ENCODE data around the gene CAMTA1. TPM values are rescaled to one million over a fixed set of nuclear protein-coding genes. Genes with fewer than 3 reads are reported as not detected.

The CAMTA1 gene
- total RNA-seq, 1 experiment from 2014 or later = 69.5 TPM

GRCh38 chr1:6801966-6802365 lies 16.7 kb downstream of the CAMTA1 start:
- Histone ChIP-seq H3K9me3 (ENCODE audit: control insufficient read depth in 1 of 2, insufficient read depth in 1 of 2, low read depth in 1 of 2, low read length in 2 of 2) (no peaks in the 10 kb centered on the region), H3K27me3 (ENCODE audit: insufficient read depth, low read length) (no peaks in the 10 kb centered on the region), H3K9me2 (ENCODE audit: insufficient read depth) (no peaks in the 10 kb centered on the region), H3K27ac (ENCODE audit: low read depth, low read length) (no peak overlapping the region), H3K79me2 (ENCODE audit: insufficient read depth, low read length) (peaks cover 84% of the 10 kb centered on the region), H3K4me2 (ENCODE audit: low read length) (no peak overlapping the region), H3K4me3 (replicated peaks in 1 of 2; ENCODE audit: low read depth in 1 of 2, low read length in 2 of 2) (no peak overlapping the region), H3K36me3 (ENCODE audit: control insufficient read depth in 1 of 2, insufficient read depth in 2 of 2, low read length in 2 of 2) (no peaks in the 10 kb centered on the region), H3K9ac (ENCODE audit: low read length) (no peak overlapping the region), H2AFZ (ENCODE audit: low read depth, low read length, poor library complexity, severe bottlenecking) (no peak overlapping the region), H3K4me1 (ENCODE audit: control insufficient read depth in 1 of 2, insufficient read depth in 2 of 2, low read length in 2 of 2) (no peaks in the 10 kb centered on the region), H4K20me1 (ENCODE audit: insufficient read depth) (peaks cover 7% of the 10 kb centered on the region; the same call in 1 of the 2 replicates)
- POLR2A ChIA-PET = interaction anchor here (1.4 kb wide), 1 partner anchor 17 kb away, joined by 7 read pairs; the partner anchor contains the start of gene CAMTA1
- no peak for DNase-seq (ENCODE audit: low read depth, low spot score)
- BruUV-seq (replicated peaks) = no TSS peak
- intact Hi-C loops (cut with micrococcal nuclease) = no loop called here
- TF ChIP-seq CTCF (IDR thresholded peaks at IDR 0.05 in 2 of 3, conservative IDR thresholded peaks at IDR 0.05 in 1 of 3; ENCODE audit: borderline replicate concordance in 1 of 3, insufficient read depth in 1 of 3, low read depth in 2 of 3, low read length in 2 of 3) (no peak), POLR2AphosphoS5 (IDR thresholded peaks at IDR 0.05; ENCODE audit: low read depth, low read length) (no peak), FOSL1 (IDR thresholded peaks at IDR 0.05; ENCODE audit: low read depth) (no peak), YY1 (IDR thresholded peaks at IDR 0.05; ENCODE audit: extremely low read depth, insufficient replicate concordance, low read depth, low read length) (no peak), ZFX (IDR thresholded peaks at IDR 0.05) (no peak), REST (IDR thresholded peaks at IDR 0.05; ENCODE audit: low read depth) (no peak), SRF (IDR thresholded peaks at IDR 0.05; ENCODE audit: low read depth) (no peak), CBX3 (IDR thresholded peaks at IDR 0.05; ENCODE audit: low read depth) (no peak), RAD21 (IDR thresholded peaks at IDR 0.05; ENCODE audit: low read depth) (no peak), JUND (IDR thresholded peaks at IDR 0.05) (no peak), ZNF274 (IDR thresholded peaks at IDR 0.05; ENCODE audit: low read depth, low read length) (no peak), SIN3A (IDR thresholded peaks at IDR 0.05; ENCODE audit: low read depth) (no peak), EZH2phosphoT487 (IDR thresholded peaks at IDR 0.05; ENCODE audit: borderline replicate concordance) (no peak), MAX (IDR thresholded peaks at IDR 0.05) (no peak)
- no peak for ATAC-seq
- RAD21 ChIA-PET (ENCODE audit: low non-redundant PET in 1 of 2, low total read pairs in 2 of 2, uncharacterized antibody in 2 of 2, unreplicated experiment in 2 of 2) = no interaction called here
- CTCF ChIA-PET = no interaction called here

All from HCT116 (cell line).